ENCODE data around the gene BABAM1.
A peak's percentile ranks its signal among the peaks of the same experiment; 100 is the strongest.

BABAM1 gene

GRCh38 chr19:17266975-17267788, at the start of gene BABAM1:
Gene BABAM1 (plus strand): TSS chr19:17267443. CDS start chr19:17268807, 1,364 bp downstream.
- peak; percentile 100 for DNase-seq (ENCODE audit: low spot score)

GRCh38 chr19:17219286-17219685, 48.0 kb upstream of the BABAM1 start:
- DNase-seq (ENCODE audit: low spot score) = no peak

- peak; percentile 83 for DNase-seq (ENCODE audit: low spot score)
Measured at GRCh38 chr19:17220207-17220758, 47.0 kb upstream of the BABAM1 start.

GRCh38 chr19:17225053-17225452, 42.2 kb upstream of the BABAM1 start:
- no peak for DNase-seq (ENCODE audit: low spot score)

GRCh38 chr19:17226002-17226933, 41.0 kb upstream of the BABAM1 start, which contains the start of gene OCEL1:
Gene OCEL1 (plus strand): TSS chr19:17226226. CDS start chr19:17226248, 22 bp downstream.
- peak; percentile 97 for DNase-seq (ENCODE audit: low spot score)

- DNase-seq (ENCODE audit: low spot score) = no peak
Measured at GRCh38 chr19:17227798-17228367, 39.4 kb upstream of the BABAM1 start.

GRCh38 chr19:17229890-17230289, 37.4 kb upstream of the BABAM1 start:
- DNase-seq (ENCODE audit: low spot score) = no peak

- DNase-seq (ENCODE audit: low spot score) = no peak
Measured at GRCh38 chr19:17232258-17232657, 35.0 kb upstream of the BABAM1 start.

GRCh38 chr19:17234911-17235299, 32.3 kb upstream of the BABAM1 start:
- DNase-seq (ENCODE audit: low spot score) = peak; percentile 80

GRCh38 chr19:17235300-17235970, 31.8 kb upstream of the BABAM1 start:
- peak; percentile 69 for DNase-seq (ENCODE audit: low spot score)

GRCh38 chr19:17235971-17236777, 31.1 kb upstream of the BABAM1 start:
- DNase-seq (ENCODE audit: low spot score) = peak; percentile 65

GRCh38 chr19:17236811-17237543, 30.3 kb upstream of the BABAM1 start:
- no peak for DNase-seq (ENCODE audit: low spot score)

GRCh38 chr19:17237747-17238706, 29.2 kb upstream of the BABAM1 start:
- no peak for DNase-seq (ENCODE audit: low spot score)

GRCh38 chr19:17240062-17240752, 27.0 kb upstream of the BABAM1 start:
- no peak for DNase-seq (ENCODE audit: low spot score)

GRCh38 chr19:17240826-17241399, 26.3 kb upstream of the BABAM1 start:
- DNase-seq (ENCODE audit: low spot score) = no peak

GRCh38 chr19:17242431-17243208, 24.6 kb upstream of the BABAM1 start:
- no peak for DNase-seq (ENCODE audit: low spot score)

Data from GM03348 (cell line).